ENCODE measurements around the gene OR1F1. TPM values are rescaled to one million over a fixed set of nuclear protein-coding genes. Genes with fewer than 3 reads are reported as not detected.

The OR1F1 gene
- total RNA-seq, 1 donor from 2014 or later: 0.32 TPM

- Mint-ChIP-seq H3K36me3 (ENCODE audit: low read depth, unreplicated experiment) (no peaks in the 10 kb centered on the region), H3K4me3 (ENCODE audit: unreplicated experiment) (peak overlapping the region; percentile 60), H3K27ac (ENCODE audit: unreplicated experiment) (no peak overlapping the region), H3K9me3 (ENCODE audit: unreplicated experiment) (peaks cover 4% of the 10 kb centered on the region), H3K27me3 (ENCODE audit: low read depth, unreplicated experiment) (peaks cover 50% of the 10 kb centered on the region), H3K4me1 (ENCODE audit: low read depth, unreplicated experiment) (peaks cover 2% of the 10 kb centered on the region)
- Histone ChIP-seq H3K4me2 (ENCODE audit: low read length) (peak overlapping the region; percentile 70), H4K20me1 (ENCODE audit: insufficient read depth, low read length) (no peaks in the 10 kb centered on the region), H3K4me1 (ENCODE audit: insufficient read depth, low read length) (no peaks in the 10 kb centered on the region), H3K9ac (ENCODE audit: low read length) (no peak overlapping the region), H2AFZ (ENCODE audit: low read depth, low read length) (no peak overlapping the region), H3K79me2 (ENCODE audit: insufficient read depth, low read length) (no peaks in the 10 kb centered on the region), H3K36me3 (ENCODE audit: insufficient read depth, low read length) (no peaks in the 10 kb centered on the region), H3K4me3 (ENCODE audit: insufficient read depth, low read depth, low read length) (no peak overlapping the region), H3K27me3 (ENCODE audit: insufficient read depth, low read length) (peaks cover 55% of the 10 kb centered on the region), H3K27ac (ENCODE audit: low read depth, low read length) (no peak overlapping the region), H3K9me3 (ENCODE audit: insufficient read depth, low read depth, low read length) (no peaks in the 10 kb centered on the region)
- DNase-seq (ENCODE audit: low read depth) (peak; percentile 49), FAIRE-seq (no peak)
- TF ChIP-seq EZH2 (IDR thresholded peaks at IDR 0.05; ENCODE audit: insufficient read depth, low read length) (no peak), CTCF (IDR thresholded peaks at IDR 0.05; ENCODE audit: insufficient read depth, low read depth, low read length) (no peak)
Measured at GRCh38 chr16:3171855-3172593, 16.0 kb upstream of the OR1F1 start.

- Mint-ChIP-seq H3K27me3 (ENCODE audit: low read depth, unreplicated experiment) (peaks cover 51% of the 10 kb centered on the region), H3K27ac (ENCODE audit: unreplicated experiment) (no peak overlapping the region), H3K36me3 (ENCODE audit: low read depth, unreplicated experiment) (no peaks in the 10 kb centered on the region), H3K4me3 (ENCODE audit: unreplicated experiment) (peak overlapping the region; percentile 66), H3K4me1 (ENCODE audit: low read depth, unreplicated experiment) (peaks cover 2% of the 10 kb centered on the region), H3K9me3 (ENCODE audit: unreplicated experiment) (peaks cover 4% of the 10 kb centered on the region)
- H3K9ac ChIP-seq (ENCODE audit: low read length): no peak overlapping the region
- H3K4me3 ChIP-seq (ENCODE audit: insufficient read depth, low read depth, low read length): no peak overlapping the region
- DNase-seq (ENCODE audit: low read depth) (no peak), FAIRE-seq (no peak)
- H3K27me3 ChIP-seq (ENCODE audit: insufficient read depth, low read length): peaks cover 45% of the 10 kb centered on the region
- H3K9me3 ChIP-seq (ENCODE audit: insufficient read depth, low read depth, low read length): no peaks in the 10 kb centered on the region
- H3K27ac ChIP-seq (ENCODE audit: low read depth, low read length): no peak overlapping the region
- H3K4me1 ChIP-seq (ENCODE audit: insufficient read depth, low read length): no peaks in the 10 kb centered on the region
- H3K4me2 ChIP-seq (ENCODE audit: low read length): peak overlapping the region; percentile 39
- no peak overlapping the region for H2AFZ ChIP-seq (ENCODE audit: low read depth, low read length)
- H3K36me3 ChIP-seq (ENCODE audit: insufficient read depth, low read length): no peaks in the 10 kb centered on the region
- H3K79me2 ChIP-seq (ENCODE audit: insufficient read depth, low read length): no peaks in the 10 kb centered on the region
- TF ChIP-seq CTCF (IDR thresholded peaks at IDR 0.05; ENCODE audit: insufficient read depth, low read depth, low read length) (peak; percentile 11), EZH2 (IDR thresholded peaks at IDR 0.05; ENCODE audit: insufficient read depth, low read length) (no peak)
- no peaks in the 10 kb centered on the region for H4K20me1 ChIP-seq (ENCODE audit: insufficient read depth, low read length)
Measured at GRCh38 chr16:3173892-3174617, 13.9 kb upstream of the OR1F1 start.

Measured in astrocyte (in vitro differentiated cells and primary cell).